K562 (cell line): ENCODE data around the gene STC2. TPM values are rescaled to one million over a fixed set of nuclear protein-coding genes. Genes with fewer than 3 reads are reported as not detected.

Experiments
- CHD1 ChIP-seq: fragments of 200-600 bp; sonication (generic); IDR thresholded peaks from one replicate; pipeline ENCODE4 v1.6.1; 2012; ENCODE audit warnings: mild to moderate bottlenecking, moderate library complexity, low read length, inconsistent platforms
- DLX4 ChIP-seq: fragments of 250-450 bp; sonication (Bioruptor Pico); IDR thresholded peaks from 2 replicates; pipeline ENCODE4 v1.6.1; 2021; ENCODE audit warnings: mild to moderate bottlenecking
- E2F3 ChIP-seq: fragments of 250-450 bp; sonication (Bioruptor Pico); IDR thresholded peaks from 2 replicates; pipeline ENCODE4 v1.4.0; 2020; ENCODE audit warnings: mild to moderate bottlenecking
- GTF2E2 ChIP-seq: fragments of 200-800 bp; sonication (Bioruptor generic); IDR thresholded peaks from 2 replicates; pipeline ENCODE4 v1.6.1; 2016; ENCODE audit warnings: missing genetic modification characterization, missing compliant biosample characterization
- HNRNPH1 ChIP-seq: fragments of 200-400 bp; formaldehyde crosslinking; optimal IDR thresholded peaks from 2 replicates; pipeline ENCODE3; 2017; ENCODE audit warnings: low read depth, mild to moderate bottlenecking, low read length, moderate library complexity
- IRF9 ChIP-seq: fragments of 450-650 bp; IDR thresholded peaks from 2 replicates; pipeline ENCODE4 v1.6.1; 2016; ENCODE audit warnings: missing biosample characterization, missing genetic modification characterization
- MTA3 ChIP-seq: fragments of 450-650 bp; formaldehyde crosslinking; IDR thresholded peaks from 2 replicates; pipeline ENCODE4 v1.6.1; 2017; ENCODE audit warnings: mild to moderate bottlenecking, borderline replicate concordance
- NFYB ChIP-seq: IDR thresholded peaks from 2 replicates; pipeline ENCODE4 v1.6.1; 2011; ENCODE audit warnings: mild to moderate bottlenecking, moderate library complexity; ENCODE audit not compliant: insufficient read length; ENCODE audit errors: extremely low read depth
- PHF20 ChIP-seq: fragments of 450-650 bp; IDR thresholded peaks from 2 replicates; pipeline ENCODE4 v1.6.1; 2018; ENCODE audit not compliant: partially characterized antibody
- SMARCA5 ChIP-seq: fragments of 450-650 bp; IDR thresholded peaks from 2 replicates; pipeline ENCODE4 v1.6.1; 2016
- SMARCE1 ChIP-seq: fragments of 450-650 bp; IDR thresholded peaks from 2 replicates; pipeline ENCODE4 v1.7.1; 2016; ENCODE audit warnings: mild to moderate bottlenecking
- STAG1 ChIP-seq: sonication (generic); formaldehyde crosslinking; IDR thresholded peaks from 2 replicates; pipeline ENCODE4 v1.5.0; 2020; ENCODE audit warnings: missing genetic modification reagents, borderline replicate concordance
- TBL1XR1 ChIP-seq, 2 experiments: IDR thresholded peaks; 2 replicates each; pipeline ENCODE4 v1.6.1; 2012; ENCODE audit warnings: improper control_type of control experiment in 2 of 2, low read length in 2 of 2, mild to moderate bottlenecking in 1 of 2
- YBX1 ChIP-seq: fragments of 450-650 bp; IDR thresholded peaks from 2 replicates; pipeline ENCODE4 v1.7.1; 2016; ENCODE audit warnings: mild to moderate bottlenecking
- ZFPM2 ChIP-seq: fragments of 250-450 bp; sonication (Bioruptor Pico); IDR thresholded peaks from 2 replicates; pipeline ENCODE4 v1.5.1; 2022; ENCODE audit warnings: mild to moderate bottlenecking
- ZNF143 ChIP-seq: sonication (generic); formaldehyde crosslinking; IDR thresholded peaks from 2 replicates; pipeline ENCODE4 v1.9.0; 2022; ENCODE audit warnings: mild to moderate bottlenecking, missing genetic modification reagents
- ZNF224 ChIP-seq: sonication (generic); formaldehyde crosslinking; IDR thresholded peaks from 2 replicates; pipeline ENCODE4 v1.8.0; 2022; ENCODE audit warnings: mild to moderate bottlenecking, missing genetic modification reagents
- ZNF408 ChIP-seq: fragments of 250-450 bp; sonication (Bioruptor Pico); IDR thresholded peaks from 2 replicates; pipeline ENCODE4 v1.4.0; 2020; ENCODE audit warnings: low read depth, mild to moderate bottlenecking, moderate library complexity
- polyA plus RNA-seq, 8 experiments: library from polyadenylated mRNA; depleted of rRNA in 4 of 8; stranded (reverse) in 5 of 8; unstranded in 3 of 8; fragments of >200 nt; fragmentation: Nextera tagmentation in 2 of 8; fragmentation: Illumina TruSeq in 1 of 8; extraction: Ambion mirVana in 2 of 8; extraction: Trizol in 1 of 8; gene quantifications; 2 replicates each; pipeline versions ENCODE4 v1.2.1 to v1.2.3, GENCODE V29; 2011 to 2014; ENCODE audit warnings: inconsistent platforms in 1 of 8, missing spikeins in 1 of 8
- total RNA-seq, 7 experiments: library from RNA; depleted of rRNA in 6 of 7; stranded (reverse); fragments of >200 nt in 6 of 7; fragmentation: Illumina TruSeq in 2 of 7; extraction: Trizol in 2 of 7; gene quantifications; 2 replicates each; pipeline versions ENCODE4 v1.2.1 to v1.2.3, GENCODE V29; 2011 to 2021; ENCODE audit warnings: low replicate concordance in 1 of 7
- TF ChIP-seq, protein P1 (sequence below): sonication (generic); formaldehyde crosslinking; IDR thresholded peaks from 2 replicates; pipeline ENCODE4 v1.8.0; 2022; ENCODE audit warnings: mild to moderate bottlenecking, low read depth, missing genetic modification reagents
- TF ChIP-seq, protein P2 (sequence below): sonication (generic); formaldehyde crosslinking; IDR thresholded peaks from 2 replicates; pipeline ENCODE4 v1.8.1; 2023; ENCODE audit warnings: mild to moderate bottlenecking, missing genetic modification reagents

The STC2 gene
- total and polyA plus RNA-seq, 9 of the 15 experiments (the other 6 are each of a cell fraction or from before 2014, with no cell fraction given) = 0.62 to 31.7 (median 7.4) TPM

DNA sequence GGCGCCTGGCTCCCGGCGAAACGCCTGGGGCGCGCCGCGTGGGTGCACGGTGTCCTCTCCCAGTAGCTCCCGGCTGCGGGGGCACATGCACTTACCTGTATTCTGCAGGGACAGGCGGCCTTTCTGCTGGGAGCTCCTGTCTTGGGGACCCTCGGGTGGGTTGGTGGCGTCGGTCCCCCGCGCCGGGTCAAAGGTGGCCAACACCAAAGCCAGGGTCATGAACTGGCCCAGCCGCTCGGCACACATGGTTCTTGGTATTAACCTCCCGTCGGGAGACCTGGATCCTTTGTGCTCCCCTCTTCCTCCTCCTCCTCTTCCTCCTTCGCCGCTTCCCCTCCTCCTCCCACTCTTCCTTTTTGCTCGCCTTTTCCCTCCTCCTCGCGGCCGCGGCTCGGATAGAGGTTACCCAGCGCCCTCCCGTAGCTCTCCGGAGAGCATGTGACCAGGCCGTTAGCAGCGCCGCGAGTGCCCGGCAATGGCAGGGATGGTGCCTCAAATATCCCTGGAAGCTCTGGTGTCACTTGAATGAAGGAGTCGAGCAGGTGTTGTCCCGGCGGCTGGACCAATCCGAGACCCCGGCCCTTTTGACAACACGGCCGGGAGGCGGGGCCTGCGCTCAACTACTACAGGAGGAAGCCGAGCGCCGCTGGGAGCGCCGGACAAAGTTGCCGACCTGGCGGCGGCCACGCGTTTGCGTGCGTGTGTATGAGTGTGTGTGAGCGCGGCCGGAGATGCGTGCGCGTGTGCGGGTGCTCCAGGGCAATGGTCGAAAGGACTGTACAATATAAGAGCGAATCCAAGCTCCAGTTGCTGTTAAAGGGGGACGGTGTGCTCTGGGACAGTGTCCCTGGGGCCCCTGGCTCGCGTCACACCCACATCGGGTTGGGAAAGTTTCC lies at the start of gene STC2 (continued):
- no peak for TF ChIP-seq STAG1 (CRISPR knock-in tag)
- TF ChIP-seq GTF2E2 (tag) = no peak
- no peak for TF ChIP-seq PHF20
- no peak for TF ChIP-seq HNRNPH1
- TF ChIP-seq IRF9 = no peak
- TF ChIP-seq ZNF408 (CRISPR knock-in tag) = no peak
- TF ChIP-seq ZNF143 (CRISPR knock-in tag) = peak; percentile 27; the same call in 1 of the 2 replicates
- no peak for TF ChIP-seq ZFPM2 (CRISPR knock-in tag)
- TF ChIP-seq CHD1 = peak; percentile 29
- TF ChIP-seq DLX4 (CRISPR knock-in tag) = no peak
- TF ChIP-seq E2F3 (CRISPR knock-in tag) = no peak
- TF ChIP-seq SMARCA5 = no peak
- TF ChIP-seq, protein P1, sequence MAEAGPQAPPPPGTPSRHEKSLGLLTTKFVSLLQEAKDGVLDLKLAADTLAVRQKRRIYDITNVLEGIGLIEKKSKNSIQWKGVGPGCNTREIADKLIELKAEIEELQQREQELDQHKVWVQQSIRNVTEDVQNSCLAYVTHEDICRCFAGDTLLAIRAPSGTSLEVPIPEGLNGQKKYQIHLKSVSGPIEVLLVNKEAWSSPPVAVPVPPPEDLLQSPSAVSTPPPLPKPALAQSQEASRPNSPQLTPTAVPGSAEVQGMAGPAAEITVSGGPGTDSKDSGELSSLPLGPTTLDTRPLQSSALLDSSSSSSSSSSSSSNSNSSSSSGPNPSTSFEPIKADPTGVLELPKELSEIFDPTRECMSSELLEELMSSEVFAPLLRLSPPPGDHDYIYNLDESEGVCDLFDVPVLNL = no peak
- no peak for TF ChIP-seq YBX1
- no peak for TF ChIP-seq SMARCE1
- no peak; a peak in 1 of 4 replicates for TF ChIP-seq TBL1XR1 (IDR thresholded peaks at IDR 0.05; ENCODE audit: low read length in 2 of 2)
- TF ChIP-seq ZNF224 (CRISPR knock-in tag) = peak; percentile 74; the same call in 1 of the 2 replicates
- TF ChIP-seq NFYB = peak; percentile 75
- TF ChIP-seq MTA3 = no peak
- TF ChIP-seq, protein P2, sequence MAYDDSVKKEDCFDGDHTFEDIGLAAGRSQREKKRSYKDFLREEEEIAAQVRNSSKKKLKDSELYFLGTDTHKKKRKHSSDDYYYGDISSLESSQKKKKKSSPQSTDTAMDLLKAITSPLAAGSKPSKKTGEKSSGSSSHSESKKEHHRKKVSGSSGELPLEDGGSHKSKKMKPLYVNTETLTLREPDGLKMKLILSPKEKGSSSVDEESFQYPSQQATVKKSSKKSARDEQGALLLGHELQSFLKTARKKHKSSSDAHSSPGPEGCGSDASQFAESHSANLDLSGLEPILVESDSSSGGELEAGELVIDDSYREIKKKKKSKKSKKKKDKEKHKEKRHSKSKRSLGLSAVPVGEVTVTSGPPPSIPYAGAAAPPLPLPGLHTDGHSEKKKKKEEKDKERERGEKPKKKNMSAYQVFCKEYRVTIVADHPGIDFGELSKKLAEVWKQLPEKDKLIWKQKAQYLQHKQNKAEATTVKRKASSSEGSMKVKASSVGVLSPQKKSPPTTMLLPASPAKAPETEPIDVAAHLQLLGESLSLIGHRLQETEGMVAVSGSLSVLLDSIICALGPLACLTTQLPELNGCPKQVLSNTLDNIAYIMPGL (CRISPR knock-in tag) = no peak
